ENCODE results near the gene KLK10. TPM values are rescaled to one million over a fixed set of nuclear protein-coding genes. Genes with fewer than 3 reads are reported as not detected.
"Not testable (repeated sequence)": the region's sequence is repeated elsewhere in the genome, so short reads cannot be mapped to it uniquely, and the experiment has no call there.

Gene KLK10
- polyA plus RNA-seq, 3 donors: 0.32 to 0.44 (median 0.37) TPM

DNA sequence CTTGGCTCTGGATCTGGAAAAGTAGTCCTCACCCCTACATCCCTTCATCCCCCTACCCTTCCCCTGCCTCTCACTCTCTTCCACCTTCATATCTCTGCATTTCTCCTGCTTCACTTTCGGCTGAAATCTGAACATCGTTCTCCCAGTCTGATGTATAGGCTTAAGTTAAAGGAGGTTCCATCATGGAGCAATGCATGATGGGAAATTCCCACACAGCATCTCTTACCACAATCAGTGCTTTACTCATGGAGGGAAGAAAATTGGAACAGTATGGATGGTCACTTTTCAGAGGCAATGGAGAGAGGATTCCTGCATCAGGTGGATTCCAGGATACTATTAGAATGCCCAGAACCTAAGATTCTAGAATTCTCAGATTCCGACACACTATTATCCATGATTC, 12.0 kb downstream of the KLK10 start:
- DNase-seq (ENCODE audit: extremely low read depth in 1 of 11, low read depth in 9 of 11, low spot score in 4 of 11): no peak

GRCh38 chr19:51006406-51006805, 13.1 kb downstream of the KLK10 start:
- no peak for DNase-seq (ENCODE audit: extremely low read depth in 1 of 11, low read depth in 9 of 11, low spot score in 4 of 11)

GRCh38 chr19:51005248-51005647, 14.3 kb downstream of the KLK10 start:
- no peak for DNase-seq (ENCODE audit: extremely low read depth in 1 of 11, low read depth in 9 of 11, low spot score in 4 of 11)

- DNase-seq (ENCODE audit: extremely low read depth in 1 of 11, low read depth in 9 of 11, low spot score in 4 of 11): no peak
Measured at GRCh38 chr19:51003316-51003715, 16.2 kb downstream of the KLK10 start.

GRCh38 chr19:51002542-51003311, 16.8 kb downstream of the KLK10 start:
- DNase-seq (ENCODE audit: extremely low read depth in 1 of 11, low read depth in 9 of 11, low spot score in 4 of 11): peak in 4 of 11 donors; percentile 22 to 44 (median 40)

- DNase-seq (ENCODE audit: extremely low read depth in 1 of 11, low read depth in 9 of 11, low spot score in 4 of 11): peak in 5 of 11 donors; percentile 25 to 63 (median 47)
Measured at GRCh38 chr19:51002089-51002532, 17.4 kb downstream of the KLK10 start.

GRCh38 chr19:51001515-51001914, 18.0 kb downstream of the KLK10 start, which contains the start of gene KLK8:
KLK8 (minus strand) TSS chr19:51001604; CDS start chr19:51001167, 437 bp downstream.
- peak in 1 of 11 donors; percentile 47 for DNase-seq (ENCODE audit: extremely low read depth in 1 of 11, low read depth in 9 of 11, low spot score in 4 of 11)

- DNase-seq (ENCODE audit: extremely low read depth in 1 of 11, low read depth in 9 of 11, low spot score in 4 of 11): no peak
Measured at GRCh38 chr19:51000981-51001380, 18.5 kb downstream of the KLK10 start.

GRCh38 chr19:51000426-51000825, 19.1 kb downstream of the KLK10 start:
- DNase-seq (ENCODE audit: extremely low read depth in 1 of 11, low read depth in 9 of 11, low spot score in 4 of 11): no peak

GRCh38 chr19:50998686-50999085, 20.8 kb downstream of the KLK10 start:
- DNase-seq (ENCODE audit: extremely low read depth in 1 of 11, low read depth in 9 of 11, low spot score in 4 of 11): no peak

GRCh38 chr19:50998061-50998460, 21.4 kb downstream of the KLK10 start:
- DNase-seq (ENCODE audit: extremely low read depth in 1 of 11, low read depth in 9 of 11, low spot score in 4 of 11): no peak

DNA sequence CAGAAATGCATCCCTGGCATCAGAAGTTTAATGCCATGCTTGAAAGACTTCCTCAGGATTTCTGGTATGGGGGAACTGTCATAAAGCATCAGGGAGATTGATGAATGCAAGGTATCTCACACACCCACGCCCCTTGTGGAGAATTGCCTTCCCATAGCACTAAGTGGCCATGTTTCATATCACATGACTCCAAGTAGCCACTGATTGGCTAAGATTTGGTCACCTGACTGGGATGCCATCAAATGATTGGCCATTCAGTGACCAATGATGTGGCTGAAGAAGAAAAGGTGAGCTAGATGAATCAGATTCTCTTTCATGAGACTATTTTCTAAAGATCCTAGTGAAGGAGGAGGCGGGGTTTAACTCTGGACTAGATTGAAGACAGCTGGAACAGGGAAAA, 25.4 kb downstream of the KLK10 start:
- DNase-seq (ENCODE audit: extremely low read depth in 1 of 11, low read depth in 9 of 11, low spot score in 4 of 11): no peak

DNA sequence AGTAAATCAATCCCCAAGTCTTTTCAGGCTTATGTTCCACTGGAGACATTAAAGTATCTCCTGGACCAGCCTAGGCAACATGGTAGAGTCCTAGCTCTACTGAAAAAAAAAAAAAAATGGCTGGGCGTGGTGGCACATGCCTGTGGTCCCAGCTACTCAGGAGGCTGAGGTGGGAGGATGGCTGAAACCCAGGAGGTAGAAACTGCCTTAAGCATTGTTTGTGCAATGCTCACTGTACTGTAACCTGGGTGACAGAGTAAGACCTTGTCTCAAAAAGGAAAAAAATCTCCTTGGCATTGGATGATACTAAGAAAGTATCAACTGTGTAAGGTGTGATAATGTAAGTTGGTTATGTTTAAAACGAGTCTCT, 26.9 kb downstream of the KLK10 start:
- no peak for DNase-seq (ENCODE audit: extremely low read depth in 1 of 11, low read depth in 9 of 11, low spot score in 4 of 11)

DNA sequence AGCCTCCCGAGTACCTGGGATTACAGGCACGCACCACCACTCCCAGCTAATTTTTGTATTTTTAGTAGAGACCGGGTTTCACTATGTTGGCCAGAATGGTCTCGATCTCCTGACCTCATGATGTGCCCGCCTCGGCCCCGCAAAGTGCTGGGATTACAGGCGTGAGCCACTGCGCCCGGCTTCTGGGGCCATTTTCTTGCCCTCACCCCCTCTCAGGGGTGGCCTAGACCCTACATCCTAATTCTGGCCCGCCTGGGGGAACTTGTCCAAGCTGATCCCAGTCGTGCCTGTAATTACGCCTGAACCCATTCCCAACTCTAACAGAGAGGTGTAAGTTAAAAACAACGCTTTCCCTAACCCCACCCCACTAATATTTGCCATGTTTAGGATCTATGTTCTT, 35.1 kb downstream of the KLK10 start:
- not testable (repeated sequence) for DNase-seq (ENCODE audit: extremely low read depth in 1 of 11, low read depth in 9 of 11, low spot score in 4 of 11)

GRCh38 chr19:50983625-50984292, 35.8 kb downstream of the KLK10 start, which contains the start of gene KLK7:
KLK7 (minus strand) TSS chr19:50983917; CDS start chr19:50982399, 1,518 bp downstream.
- no peak for DNase-seq (ENCODE audit: extremely low read depth in 1 of 11, low read depth in 9 of 11, low spot score in 4 of 11)

GRCh38 chr19:50982186-50982585, 37.3 kb downstream of the KLK10 start:
- no peak for DNase-seq (ENCODE audit: extremely low read depth in 1 of 11, low read depth in 9 of 11, low spot score in 4 of 11)

DNA sequence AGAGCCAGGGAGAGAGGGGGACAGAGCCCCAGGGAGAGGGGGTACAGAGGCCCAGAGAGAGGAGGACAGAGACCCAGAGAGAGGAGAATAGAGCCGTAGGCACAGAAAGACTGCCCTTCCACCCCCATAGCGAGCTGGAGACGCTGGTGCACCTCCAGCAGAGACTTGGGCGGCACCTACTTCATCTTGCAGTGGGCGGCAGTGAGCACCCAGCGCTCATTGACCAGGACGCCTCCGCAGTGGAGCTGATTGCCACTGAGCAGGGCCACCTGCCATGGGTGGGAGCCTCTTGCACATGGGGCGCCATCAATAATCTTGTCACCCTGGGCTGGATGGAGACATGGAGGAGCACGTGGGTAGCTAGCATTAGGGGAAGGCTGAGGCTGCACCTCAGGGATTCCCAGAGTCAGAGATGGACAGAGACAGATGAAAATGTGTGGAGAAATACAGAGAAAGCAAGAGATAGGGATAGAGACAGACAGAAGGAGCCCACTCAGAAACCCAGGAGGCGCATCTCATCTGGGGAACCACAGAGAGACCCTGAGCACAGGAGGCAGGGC, 37.8 kb downstream of the KLK10 start:
- DNase-seq (ENCODE audit: extremely low read depth in 1 of 11, low read depth in 9 of 11, low spot score in 4 of 11): no peak

DNA sequence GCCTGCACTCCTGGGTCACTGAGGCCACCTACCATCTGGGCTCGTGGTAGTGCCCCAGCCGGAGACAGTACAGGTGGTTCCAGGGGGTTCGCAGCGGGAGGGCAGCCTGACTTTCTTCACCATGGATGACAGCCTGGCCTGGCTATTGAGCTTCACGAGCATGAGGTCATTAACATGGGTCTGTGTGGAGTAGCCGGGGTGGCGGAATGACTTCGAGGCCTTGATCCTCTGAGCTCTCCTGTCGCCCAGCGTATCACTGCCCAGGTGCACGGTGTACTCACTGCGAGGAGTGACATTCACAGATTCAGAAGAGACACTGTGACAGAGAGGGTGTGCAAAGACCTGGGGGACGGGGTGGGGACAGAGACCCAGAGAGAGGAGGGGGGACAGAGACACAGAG, 39.3 kb downstream of the KLK10 start:
- DNase-seq (ENCODE audit: extremely low read depth in 1 of 11, low read depth in 9 of 11, low spot score in 4 of 11): no peak

DNA sequence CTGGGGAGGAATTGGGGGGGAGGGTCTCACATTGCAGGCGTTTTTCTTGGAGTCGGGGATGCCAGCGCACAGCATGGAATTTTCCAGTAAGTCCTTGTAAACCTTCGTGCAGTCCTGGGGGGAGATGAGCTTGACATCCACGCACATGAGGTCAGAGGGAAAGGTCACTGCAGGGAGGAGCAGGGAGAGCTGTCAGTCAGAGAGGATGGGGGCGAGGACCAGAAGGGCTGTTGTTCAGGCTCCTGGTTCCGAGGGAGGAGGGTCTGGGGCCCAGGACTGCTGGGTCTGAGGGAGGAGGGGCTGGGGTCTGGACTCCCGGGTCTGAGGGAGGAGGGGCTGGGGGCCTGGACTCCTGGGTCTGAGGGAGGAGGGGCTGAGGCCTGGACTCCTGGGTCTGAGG, 39.8 kb downstream of the KLK10 start:
- DNase-seq (ENCODE audit: extremely low read depth in 1 of 11, low read depth in 9 of 11, low spot score in 4 of 11): no peak

GRCh38 chr19:50978772-50979390, 40.6 kb downstream of the KLK10 start:
- no peak for DNase-seq (ENCODE audit: extremely low read depth in 1 of 11, low read depth in 9 of 11, low spot score in 4 of 11)

Data from renal cortex interstitium (tissue), 11 donors.